Stomach smooth muscle (tissue), 2 donors: Measurements from ENCODE around the gene TRIM5.
"Not testable (repeated sequence)": the region's sequence is repeated elsewhere in the genome, so short reads cannot be mapped to it uniquely, and the experiment has no call there.

ENCODE experiments used
- H3K27ac ChIP-seq: one replicate; pipeline ENCODE4 v1.7.0; 2013; ENCODE audit warnings: mild to moderate bottlenecking, low read length, inconsistent platforms
- H3K27me3 ChIP-seq, 2 donors: one replicate each; pipeline ENCODE4 v1.7.0; 2013; ENCODE audit warnings: low read length in 2 of 2; ENCODE audit not compliant: insufficient read depth in 2 of 2, control insufficient read depth in 1 of 2
- H3K36me3 ChIP-seq, 2 donors: one replicate each; pipeline ENCODE4 v1.7.0; 2013; ENCODE audit warnings: low read length in 2 of 2; ENCODE audit not compliant: control insufficient read depth in 2 of 2, insufficient read depth in 2 of 2
- H3K4me1 ChIP-seq: one replicate; pipeline ENCODE4 v1.7.0; 2013; ENCODE audit warnings: low read length; ENCODE audit not compliant: control insufficient read depth, insufficient read depth
- H3K4me3 ChIP-seq, 2 donors: one replicate each; pipeline ENCODE4 v1.7.0; 2013; ENCODE audit warnings: low read length in 2 of 2
- H3K9ac ChIP-seq, 2 donors: one replicate each; pipeline ENCODE4 v1.7.0; 2013; ENCODE audit warnings: low read length in 2 of 2, mild to moderate bottlenecking in 1 of 2
- H3K9me3 ChIP-seq, 2 donors: one replicate each; pipeline ENCODE4 v1.7.0; 2013; ENCODE audit warnings: low read length in 2 of 2; ENCODE audit not compliant: control insufficient read depth in 2 of 2
- donor health status: healthy.
- donor health status: Pancreatic carcinoma.

TRIM5 gene

DNA sequence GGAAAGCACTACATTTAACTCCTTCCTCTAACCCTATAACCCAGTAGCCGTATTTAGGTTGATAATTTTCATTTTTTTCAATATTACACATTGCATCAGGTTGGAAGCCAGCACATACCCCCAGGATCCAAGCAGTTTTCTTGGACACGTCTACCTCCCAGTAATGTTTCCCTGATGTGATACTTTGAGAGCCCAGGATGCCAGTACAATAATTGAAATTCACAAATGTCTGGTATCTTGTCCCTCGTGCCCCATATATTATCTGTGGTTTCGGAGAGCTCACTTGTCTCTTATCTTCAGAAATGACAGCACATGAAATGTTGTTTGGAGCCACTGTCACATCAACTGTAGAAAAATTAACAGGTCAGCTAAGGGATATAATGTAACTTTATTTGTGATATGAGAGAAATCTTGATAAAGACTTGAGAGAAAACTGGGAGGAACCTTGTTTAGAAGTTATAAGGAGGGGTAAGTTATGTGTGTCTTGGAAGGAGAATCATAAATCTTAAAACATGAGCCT lies 19.8 kb downstream of the TRIM5 start:
- no peak overlapping the region for H3K9ac ChIP-seq
- H3K36me3 ChIP-seq: peaks cover 7 to 15% of the 10 kb centered on the region in 2 donors
- H3K27me3 ChIP-seq: no peaks in the 10 kb centered on the region
- H3K9me3 ChIP-seq: no peaks in the 10 kb centered on the region
- no peak overlapping the region for H3K4me3 ChIP-seq
- H3K4me1 ChIP-seq: no peaks in the 10 kb centered on the region
- H3K27ac ChIP-seq: no peak overlapping the region

DNA sequence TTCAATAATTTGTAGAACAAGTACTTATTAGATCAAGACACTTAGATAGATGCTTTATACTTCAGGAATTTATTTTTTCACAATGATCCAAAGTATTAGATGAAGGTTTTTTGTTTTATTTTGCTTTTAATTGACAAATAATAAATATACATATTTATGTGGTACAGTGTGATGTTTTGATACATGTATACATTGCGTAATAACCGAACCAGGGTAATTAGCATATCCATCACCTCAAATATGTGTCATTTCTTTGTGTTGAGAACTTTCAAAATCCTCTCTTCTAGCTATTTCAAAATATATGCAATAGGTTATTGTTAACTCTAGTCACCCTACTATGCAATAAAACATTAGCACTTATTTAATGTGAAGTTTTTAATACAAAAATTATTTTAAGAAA lies 21.4 kb downstream of the TRIM5 start:
- H3K27ac ChIP-seq: no peak overlapping the region
- peaks cover 7 to 8% of the 10 kb centered on the region in 2 donors for H3K36me3 ChIP-seq
- no peak overlapping the region for H3K9ac ChIP-seq
- H3K9me3 ChIP-seq: no peaks in the 10 kb centered on the region
- H3K4me3 ChIP-seq: no peak overlapping the region
- H3K4me1 ChIP-seq: no peaks in the 10 kb centered on the region
- H3K27me3 ChIP-seq: no peaks in the 10 kb centered on the region

DNA sequence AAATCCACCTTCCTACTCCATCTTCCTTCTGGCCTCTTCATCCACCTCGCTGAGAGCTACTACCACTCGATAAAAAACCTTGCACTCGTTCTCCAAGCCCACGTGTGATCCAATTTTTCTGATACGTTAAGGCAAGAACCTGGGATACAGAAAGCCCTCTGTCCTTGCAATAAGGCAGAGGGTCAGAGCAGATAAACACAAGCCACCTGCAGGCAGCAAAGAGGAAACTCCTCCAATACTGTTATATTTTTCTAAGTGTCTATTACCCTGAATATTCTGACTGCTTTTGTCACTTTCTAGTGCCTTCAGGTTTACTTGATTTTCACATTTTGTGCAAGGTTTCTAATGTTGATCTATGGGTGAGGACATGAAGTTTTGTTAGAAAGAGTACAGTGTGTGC lies 26.6 kb downstream of the TRIM5 start:
- H3K9ac ChIP-seq: no peak overlapping the region
- no peaks in the 10 kb centered on the region for H3K9me3 ChIP-seq
- no peak overlapping the region for H3K4me3 ChIP-seq
- H3K27ac ChIP-seq: no peak overlapping the region
- no peaks in the 10 kb centered on the region for H3K4me1 ChIP-seq
- H3K27me3 ChIP-seq: no peaks in the 10 kb centered on the region
- H3K36me3 ChIP-seq: no peaks in the 10 kb centered on the region

DNA sequence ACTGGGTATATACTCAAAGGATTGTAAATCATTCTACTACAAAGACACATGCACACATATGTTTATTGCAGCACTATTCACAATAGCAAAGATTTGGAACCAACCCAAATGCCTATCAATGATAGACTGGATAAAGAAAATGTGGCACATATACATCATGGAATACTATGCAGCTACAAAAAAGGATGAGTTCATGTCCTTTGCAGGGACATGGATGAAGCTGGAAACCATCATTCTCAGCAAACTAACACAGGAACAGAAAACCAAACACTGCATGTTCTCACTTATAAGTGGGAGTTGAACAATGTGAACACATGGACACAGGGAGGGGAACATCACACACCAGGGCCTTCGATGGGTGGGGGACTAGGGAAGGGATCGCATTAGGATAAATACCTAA lies 27.9 kb downstream of the TRIM5 start:
- H3K27me3 ChIP-seq, H3K36me3 ChIP-seq, H3K4me1 ChIP-seq, H3K4me3 ChIP-seq, H3K9me3 ChIP-seq, H3K27ac ChIP-seq, H3K9ac ChIP-seq: not testable (repeated sequence)

DNA sequence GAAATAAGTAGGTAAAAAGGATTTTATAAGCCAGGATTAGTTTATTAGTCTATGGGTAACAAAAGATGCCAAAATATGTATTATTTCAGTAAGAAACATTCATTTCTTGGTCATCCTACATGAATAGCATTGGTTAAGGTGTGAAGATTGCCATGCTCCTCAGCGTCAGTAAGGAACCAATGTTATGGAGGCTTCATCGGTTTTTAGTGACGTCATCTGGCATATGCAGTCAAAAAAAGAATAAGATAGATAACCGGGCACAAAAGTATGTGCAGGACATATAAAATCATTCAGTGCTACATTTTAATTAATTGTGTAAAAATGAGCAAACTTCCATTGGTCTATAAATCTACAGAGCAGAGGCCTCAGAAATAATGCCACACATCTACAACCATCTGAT lies 29.4 kb downstream of the TRIM5 start:
- no peak overlapping the region for H3K27ac ChIP-seq
- no peaks in the 10 kb centered on the region for H3K27me3 ChIP-seq
- H3K9ac ChIP-seq: no peak overlapping the region
- H3K9me3 ChIP-seq: no peaks in the 10 kb centered on the region
- no peaks in the 10 kb centered on the region for H3K36me3 ChIP-seq
- H3K4me1 ChIP-seq: no peaks in the 10 kb centered on the region
- no peak overlapping the region for H3K4me3 ChIP-seq

DNA sequence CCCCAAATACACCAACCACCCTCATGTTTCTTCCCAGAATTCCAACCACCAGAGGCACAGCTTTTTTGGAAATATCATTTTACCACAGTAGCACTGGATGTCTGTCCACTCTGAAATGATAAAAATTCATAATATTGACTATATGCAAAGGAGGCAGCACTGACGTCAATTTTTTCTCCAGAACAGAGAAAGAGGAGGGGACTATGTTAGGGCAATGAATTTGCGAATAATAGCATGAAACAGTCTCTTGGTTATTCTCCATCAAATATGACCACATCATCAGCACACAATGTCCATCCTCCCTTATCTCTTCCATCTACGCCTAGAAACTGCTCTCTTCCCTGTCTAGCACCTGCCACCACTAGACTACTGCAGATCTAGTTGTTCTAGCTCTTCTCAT lies 38.7 kb downstream of the TRIM5 start:
- Histone ChIP-seq H3K36me3 (peaks cover 4 to 6% of the 10 kb centered on the region in 2 donors), H3K9me3 (no peaks in the 10 kb centered on the region), H3K9ac (no peak overlapping the region), H3K4me3 (no peak overlapping the region), H3K27ac (no peak overlapping the region), H3K4me1 (no peaks in the 10 kb centered on the region), H3K27me3 (no peaks in the 10 kb centered on the region)

DNA sequence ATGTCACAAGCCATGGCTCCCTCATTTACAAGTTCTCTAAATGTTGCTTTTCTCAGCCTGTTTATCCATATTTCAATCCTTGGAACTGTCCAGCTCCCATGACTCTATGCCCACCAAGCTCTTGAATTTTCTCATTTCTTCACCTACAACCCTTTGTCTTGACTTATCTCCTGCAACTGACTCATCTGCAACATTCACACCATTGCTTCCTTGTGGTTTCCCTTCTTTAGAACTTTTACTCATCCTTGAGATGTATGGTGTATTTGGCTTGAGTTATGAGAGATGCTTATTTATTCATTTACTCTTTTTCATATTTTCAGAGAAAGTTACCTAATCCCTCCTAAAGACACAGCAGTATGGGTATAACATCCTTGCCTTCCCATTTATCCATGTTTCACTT lies 41.3 kb downstream of the TRIM5 start:
- Histone ChIP-seq H3K4me1 (no peaks in the 10 kb centered on the region), H3K36me3 (peaks cover 4 to 6% of the 10 kb centered on the region in 2 donors), H3K9me3 (no peaks in the 10 kb centered on the region), H3K4me3 (no peak overlapping the region), H3K9ac (no peak overlapping the region), H3K27me3 (no peaks in the 10 kb centered on the region), H3K27ac (no peak overlapping the region)

DNA sequence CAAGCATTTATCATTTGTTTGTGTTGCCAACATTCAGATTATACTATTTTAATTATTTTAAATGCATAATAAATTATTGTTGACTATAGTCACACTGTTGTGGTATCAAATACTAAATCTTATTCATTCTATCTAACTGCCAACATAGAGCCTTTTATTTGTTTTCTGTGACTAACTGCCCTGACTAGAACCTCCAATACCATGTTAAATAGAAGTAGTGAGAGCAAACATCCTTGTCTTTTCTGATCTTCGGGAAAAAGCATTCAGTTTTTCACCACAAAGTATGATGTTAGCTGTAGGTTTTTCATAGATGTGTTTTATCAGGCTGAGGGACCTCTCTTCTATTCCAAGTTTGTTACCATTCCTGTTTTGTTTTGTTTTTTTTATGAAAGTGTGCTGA lies 44.9 kb downstream of the TRIM5 start:
- no peaks in the 10 kb centered on the region for H3K9me3 ChIP-seq
- no peak overlapping the region for H3K9ac ChIP-seq
- no peaks in the 10 kb centered on the region for H3K27me3 ChIP-seq
- peaks cover 4 to 6% of the 10 kb centered on the region in 2 donors for H3K36me3 ChIP-seq
- H3K27ac ChIP-seq: no peak overlapping the region
- no peak overlapping the region for H3K4me3 ChIP-seq
- H3K4me1 ChIP-seq: no peaks in the 10 kb centered on the region

DNA sequence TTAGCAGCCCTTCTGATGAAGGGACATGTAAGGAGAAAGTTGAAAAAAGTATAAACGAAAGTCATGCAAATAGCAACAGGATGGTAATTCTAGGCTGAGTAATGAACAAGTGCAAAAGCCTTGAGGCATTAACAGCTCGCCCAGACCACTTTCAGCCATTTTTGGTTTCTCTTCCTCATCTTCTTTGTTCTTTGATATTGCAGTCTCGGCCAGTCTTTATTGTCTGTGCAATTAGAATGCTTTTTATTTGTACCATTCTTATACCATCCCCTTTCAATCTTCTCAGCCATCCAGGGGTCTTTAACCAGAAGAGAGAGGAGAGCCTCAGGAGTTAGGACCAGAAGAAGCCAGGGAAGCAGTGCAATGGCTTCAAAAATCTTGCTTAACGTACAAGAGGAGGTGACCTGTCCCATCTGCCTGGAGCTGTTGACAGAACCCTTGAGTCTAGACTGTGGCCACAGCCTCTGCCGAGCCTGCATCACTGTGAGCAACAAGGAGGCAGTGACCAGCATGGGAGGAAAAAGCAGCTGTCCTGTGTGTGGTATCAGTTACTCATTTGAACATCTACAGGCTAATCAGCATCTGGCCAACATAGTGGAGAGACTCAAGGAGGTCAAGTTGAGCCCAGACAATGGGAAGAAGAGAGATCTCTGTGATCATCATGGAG lies 52.8 kb downstream of the TRIM5 start:
- Histone ChIP-seq H3K9ac (no peak overlapping the region), H3K27ac (no peak overlapping the region), H3K4me3 (no peak overlapping the region), H3K4me1 (no peaks in the 10 kb centered on the region), H3K27me3 (no peaks in the 10 kb centered on the region), H3K9me3 (no peaks in the 10 kb centered on the region), H3K36me3 (peaks cover 0 to 7% of the 10 kb centered on the region in 2 donors)

DNA sequence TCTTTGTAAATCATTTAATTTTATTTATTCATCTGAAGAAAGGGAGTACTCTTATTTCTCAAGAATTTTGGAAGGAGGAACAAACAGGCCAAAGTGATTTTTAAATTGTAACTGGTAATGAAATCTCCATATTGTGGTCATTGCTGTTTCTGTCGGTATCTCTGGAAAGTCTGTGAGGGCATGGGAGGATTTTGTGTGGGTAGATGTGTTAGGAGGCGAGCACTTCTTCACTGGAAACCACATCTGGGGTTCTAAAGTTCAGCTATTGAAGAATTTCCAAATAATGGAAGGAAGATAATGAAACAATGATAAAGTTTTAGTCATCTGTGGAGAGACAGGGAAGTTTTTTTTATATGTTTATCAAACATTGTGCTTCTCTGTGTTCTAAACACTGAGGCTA lies 53.5 kb downstream of the TRIM5 start:
- H3K27me3 ChIP-seq: no peaks in the 10 kb centered on the region
- no peak overlapping the region for H3K27ac ChIP-seq
- no peak overlapping the region for H3K9ac ChIP-seq

DNA sequence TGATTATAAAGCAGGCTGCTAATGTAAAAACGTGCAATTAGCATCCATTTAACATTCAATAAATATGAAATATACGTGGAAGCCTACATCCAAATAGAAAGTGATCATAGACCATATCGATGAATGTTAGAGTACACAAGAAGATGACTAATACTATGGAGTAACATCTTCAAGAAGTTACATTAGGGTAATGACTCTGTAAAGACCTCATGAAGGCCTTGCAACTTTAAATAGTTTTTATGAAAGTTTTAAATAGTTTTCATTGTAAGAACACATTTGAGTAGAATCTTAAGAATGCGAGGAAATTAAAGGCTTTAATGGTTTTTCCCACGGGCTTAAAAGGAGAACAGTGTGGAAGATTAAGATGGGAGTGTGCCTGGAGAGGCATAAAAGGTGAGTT lies 58.7 kb downstream of the TRIM5 start:
- no peaks in the 10 kb centered on the region for H3K9me3 ChIP-seq
- no peak overlapping the region for H3K9ac ChIP-seq
- peaks cover 0 to 2% of the 10 kb centered on the region in 2 donors for H3K36me3 ChIP-seq
- H3K27me3 ChIP-seq: no peaks in the 10 kb centered on the region
- H3K27ac ChIP-seq: no peak overlapping the region
- peaks cover 20% of the 10 kb centered on the region for H3K4me1 ChIP-seq
- no peak overlapping the region for H3K4me3 ChIP-seq

More for the DNA sequence above, 53.5 kb downstream of the TRIM5 start:
- Histone ChIP-seq H3K4me3 (no peak overlapping the region), H3K36me3 (peaks cover 0 to 7% of the 10 kb centered on the region in 2 donors), H3K4me1 (no peaks in the 10 kb centered on the region), H3K9me3 (no peaks in the 10 kb centered on the region)
